Stimulated activated naive B cell treated with anti-CD40 and anti-IgM and Interleukin-4, amounts not matched to agents 10 μg/mL and 1 μg/mL and 100 μg/mL, for 72 hours (primary cell): ENCODE data around the gene SH2D1B.

Source experiments
- ATAC-seq, 2 donors: fragments of 150-1000 bp; cut with Tn5 transposase; replicated peaks; 2 replicates each; pipeline ENCODE4 v1.10.0; 2021; ENCODE audit warnings: moderate library complexity in 1 of 2
- DNase-seq: peaks from one replicate; pipeline ENCODE4 v3.0.0; 2021
- H3K27ac Mint-ChIP-seq: one replicate; pipeline ENCODE4 v1.8.0; 2022; ENCODE audit warnings: mild to moderate bottlenecking, mixed read lengths
- H3K27me3 Mint-ChIP-seq, 2 donors: one replicate each; pipeline ENCODE4 v1.8.0; 2022; ENCODE audit warnings: mixed read lengths in 2 of 2
- H3K36me3 Mint-ChIP-seq, 2 donors: one replicate each; pipeline ENCODE4 v1.8.0; 2022; ENCODE audit warnings: mixed read lengths in 2 of 2, mild to moderate bottlenecking in 1 of 2
- H3K4me1 Mint-ChIP-seq, 2 donors: one replicate each; pipeline ENCODE4 v1.8.0; 2022; ENCODE audit warnings: mixed read lengths in 2 of 2, mild to moderate bottlenecking in 1 of 2
- H3K4me3 Mint-ChIP-seq, 2 donors: one replicate each; pipeline ENCODE4 v1.8.0; 2022; ENCODE audit warnings: mild to moderate bottlenecking in 2 of 2, mixed read lengths in 2 of 2, moderate library complexity in 1 of 2
- H3K9me3 Mint-ChIP-seq, 2 donors: one replicate each; pipeline ENCODE4 v1.8.0; 2022; ENCODE audit warnings: mixed read lengths in 2 of 2, mild to moderate bottlenecking in 1 of 2

SH2D1B gene

DNA sequence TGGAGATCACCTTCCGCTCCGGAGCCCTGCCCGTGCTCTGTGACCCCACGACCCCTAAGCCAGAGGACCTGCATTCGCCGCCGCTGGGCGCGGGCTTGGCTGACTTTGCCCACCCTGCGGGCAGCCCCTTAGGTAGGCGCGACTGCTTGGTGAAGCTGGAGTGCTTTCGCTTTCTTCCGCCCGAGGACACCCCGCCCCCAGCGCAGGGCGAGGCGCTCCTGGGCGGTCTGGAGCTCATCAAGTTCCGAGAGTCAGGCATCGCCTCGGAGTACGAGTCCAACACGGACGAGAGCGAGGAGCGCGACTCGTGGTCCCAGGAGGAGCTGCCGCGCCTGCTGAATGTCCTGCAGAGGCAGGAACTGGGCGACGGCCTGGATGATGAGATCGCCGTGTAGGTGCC, 44.9 kb downstream of the SH2D1B start:
- no peaks in the 10 kb centered on the region for H3K36me3 Mint-ChIP-seq
- DNase-seq = no peak
- H3K4me1 Mint-ChIP-seq = peaks cover 0 to 2% of the 10 kb centered on the region in 2 donors
- peak overlapping the region; percentile 26 for H3K27ac Mint-ChIP-seq
- no peak for ATAC-seq
- H3K27me3 Mint-ChIP-seq = peaks cover 16 to 25% of the 10 kb centered on the region in 2 donors
- peak overlapping the region in 1 of 2 donors; percentile 31 for H3K4me3 Mint-ChIP-seq
- no peaks in the 10 kb centered on the region for H3K9me3 Mint-ChIP-seq

DNA sequence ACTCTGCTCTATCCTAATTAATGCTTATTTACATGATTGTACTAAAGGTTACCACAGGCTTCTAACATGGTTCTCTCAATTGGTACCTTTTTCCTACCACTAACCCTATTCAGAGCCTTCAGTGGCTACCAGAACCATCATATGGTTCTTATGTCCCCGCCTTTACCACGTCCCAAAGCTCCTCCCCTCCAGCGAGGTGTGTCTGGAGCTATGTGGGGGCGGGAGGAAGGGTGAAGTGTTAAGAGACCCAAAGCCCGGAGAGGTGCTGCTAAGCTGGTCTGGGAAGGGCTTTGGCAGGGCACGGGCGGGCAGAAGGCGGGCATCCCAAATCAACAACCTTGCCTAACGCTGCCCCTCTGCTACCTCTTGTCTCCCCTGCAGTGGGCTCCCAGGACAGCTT, 45.3 kb downstream of the SH2D1B start:
- H3K36me3 Mint-ChIP-seq = no peaks in the 10 kb centered on the region
- H3K4me1 Mint-ChIP-seq = peaks cover 3 to 6% of the 10 kb centered on the region in 2 donors
- DNase-seq = no peak
- no peak for ATAC-seq
- H3K27ac Mint-ChIP-seq = no peak overlapping the region
- H3K9me3 Mint-ChIP-seq = no peaks in the 10 kb centered on the region
- H3K27me3 Mint-ChIP-seq = peaks cover 16 to 25% of the 10 kb centered on the region in 2 donors
- peak overlapping the region in 1 of 2 donors; percentile 31 for H3K4me3 Mint-ChIP-seq

DNA sequence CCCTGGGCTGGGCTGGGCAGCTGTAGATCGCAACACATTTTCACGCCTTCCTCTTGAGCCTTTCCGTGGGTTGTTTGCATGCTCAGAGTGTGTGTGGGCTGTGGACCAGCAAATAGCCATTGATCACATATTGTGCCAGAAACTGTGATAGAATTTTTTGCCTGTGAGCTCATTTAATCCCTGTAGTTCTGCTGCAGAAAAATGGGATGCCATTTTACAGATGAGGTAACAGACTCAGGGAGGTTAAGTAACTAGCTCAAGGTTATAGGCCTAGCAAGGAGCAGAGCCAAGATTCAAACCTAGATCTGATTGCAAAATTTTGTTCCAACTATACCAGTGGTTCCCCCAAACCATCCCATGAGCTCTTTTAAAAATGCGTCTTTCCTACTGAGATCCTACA, 45.8 kb downstream of the SH2D1B start:
- Mint-ChIP-seq H3K36me3 (no peaks in the 10 kb centered on the region), H3K27me3 (peaks cover 16 to 25% of the 10 kb centered on the region in 2 donors), H3K4me3 (no peak overlapping the region), H3K4me1 (peaks cover 5 to 10% of the 10 kb centered on the region in 2 donors), H3K27ac (no peak overlapping the region), H3K9me3 (no peaks in the 10 kb centered on the region)
- ATAC-seq (no peak), DNase-seq (no peak)

DNA sequence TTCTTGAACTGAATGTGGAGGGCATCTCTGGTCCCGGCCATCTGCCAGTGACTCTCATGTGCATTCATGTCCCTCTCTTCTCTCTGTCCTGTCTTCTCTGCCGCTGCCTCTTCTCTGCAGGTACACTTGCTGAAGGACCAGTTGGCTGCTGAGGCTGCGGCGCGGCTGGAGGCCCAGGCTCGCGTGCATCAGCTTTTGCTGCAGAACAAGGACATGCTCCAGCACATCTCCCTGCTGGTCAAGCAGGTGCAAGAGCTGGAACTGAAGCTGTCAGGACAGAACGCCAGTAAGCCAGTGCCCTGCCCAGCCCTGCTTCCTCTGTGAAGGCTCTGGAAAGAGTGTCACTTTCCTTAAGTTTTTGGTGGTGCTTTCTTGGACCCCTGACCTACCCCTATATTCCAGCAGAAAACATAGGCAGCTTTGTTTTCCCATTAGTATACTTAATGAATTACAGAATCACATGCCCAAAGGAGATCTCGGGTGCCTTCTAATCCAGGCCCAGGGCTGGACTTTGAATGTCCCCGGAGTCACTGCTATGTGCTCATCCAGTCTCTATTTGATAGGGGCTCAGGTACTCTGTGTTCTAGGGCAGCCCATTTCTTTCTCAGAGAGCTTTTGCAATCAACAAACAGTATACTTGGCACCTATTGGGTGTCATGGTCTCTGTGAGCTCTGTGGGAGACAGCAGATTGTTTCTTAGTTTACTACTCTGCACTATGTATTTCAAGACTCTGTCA, 46.5 kb downstream of the SH2D1B start:
- no peak for DNase-seq
- H3K27ac Mint-ChIP-seq = no peak overlapping the region
- no peak overlapping the region for H3K4me3 Mint-ChIP-seq
- H3K9me3 Mint-ChIP-seq = no peaks in the 10 kb centered on the region
- ATAC-seq = no peak
- no peaks in the 10 kb centered on the region for H3K36me3 Mint-ChIP-seq
- H3K27me3 Mint-ChIP-seq = peaks cover 16 to 27% of the 10 kb centered on the region in 2 donors
- H3K4me1 Mint-ChIP-seq = peaks cover 5 to 10% of the 10 kb centered on the region in 2 donors

DNA sequence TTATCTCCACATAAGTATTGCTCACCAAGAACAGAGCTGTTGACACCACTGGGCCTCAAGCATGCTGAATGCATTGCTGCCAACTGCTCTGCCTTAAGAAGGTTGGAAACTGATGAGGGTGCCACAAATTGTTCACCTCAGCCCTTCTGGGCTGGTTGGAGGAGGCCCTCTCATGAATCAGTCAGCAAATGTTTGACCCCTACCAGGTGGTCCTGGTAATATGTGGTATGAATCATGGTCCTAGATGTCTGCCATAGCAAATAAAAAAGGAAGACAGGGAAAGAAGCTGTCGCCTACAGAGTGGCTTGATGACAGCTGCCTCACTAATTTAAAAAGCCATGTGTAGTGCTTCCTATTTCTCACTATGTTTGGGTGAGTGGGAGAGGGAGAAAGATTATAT, 47.4 kb downstream of the SH2D1B start:
- Mint-ChIP-seq H3K27me3 (peaks cover 16 to 32% of the 10 kb centered on the region in 2 donors), H3K27ac (no peak overlapping the region), H3K36me3 (no peaks in the 10 kb centered on the region), H3K4me1 (peaks cover 5 to 10% of the 10 kb centered on the region in 2 donors), H3K9me3 (no peaks in the 10 kb centered on the region), H3K4me3 (no peak overlapping the region)
- ATAC-seq (no peak), DNase-seq (no peak)

DNA sequence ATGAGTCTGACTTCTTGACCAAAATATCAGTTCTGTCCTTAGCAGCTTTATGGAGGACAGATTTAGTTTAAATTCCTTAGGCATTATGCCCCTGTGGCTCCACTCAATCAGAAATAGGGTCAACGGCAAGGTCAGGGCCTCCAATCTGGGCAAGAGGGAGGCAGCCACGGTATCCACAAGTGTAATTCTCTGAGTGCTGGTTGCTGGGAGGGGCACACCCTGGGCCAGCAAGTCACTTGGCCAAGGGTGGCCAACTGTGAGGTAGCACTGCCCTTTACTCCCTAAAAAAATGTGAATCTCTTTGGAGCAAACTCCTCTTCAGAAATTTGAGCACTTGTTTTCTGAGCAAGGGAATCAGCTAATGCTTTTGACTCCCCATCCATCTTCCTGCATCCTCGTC, 48.1 kb downstream of the SH2D1B start:
- Mint-ChIP-seq H3K4me1 (peaks cover 5 to 10% of the 10 kb centered on the region in 2 donors), H3K36me3 (no peaks in the 10 kb centered on the region), H3K4me3 (no peak overlapping the region), H3K27ac (no peak overlapping the region), H3K27me3 (peaks cover 16 to 32% of the 10 kb centered on the region in 2 donors), H3K9me3 (no peaks in the 10 kb centered on the region)
- DNase-seq = no peak
- no peak for ATAC-seq

DNA sequence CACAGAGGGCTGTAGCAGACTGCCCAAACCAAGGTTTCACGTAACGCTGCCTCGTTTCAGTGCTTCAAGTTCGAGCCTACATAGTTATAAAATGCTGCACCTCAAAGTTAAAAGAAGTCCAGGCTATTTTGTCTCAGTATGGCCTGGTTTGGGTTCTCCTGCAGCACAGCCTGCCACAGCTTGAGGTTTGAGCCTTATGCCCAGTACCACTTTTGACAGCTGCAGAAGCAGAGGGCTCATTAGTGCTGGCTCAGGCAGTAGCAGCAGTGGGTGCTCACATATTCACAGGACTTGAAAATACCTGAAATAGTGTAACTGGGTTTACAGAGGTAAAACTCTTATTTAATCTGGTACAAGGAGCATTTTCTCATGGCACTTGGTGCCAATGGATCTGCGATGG, 50.6 kb downstream of the SH2D1B start:
- Mint-ChIP-seq H3K4me3 (no peak overlapping the region), H3K9me3 (no peaks in the 10 kb centered on the region), H3K4me1 (peaks cover 5 to 10% of the 10 kb centered on the region in 2 donors), H3K27ac (no peak overlapping the region), H3K36me3 (no peaks in the 10 kb centered on the region), H3K27me3 (peaks cover 28 to 48% of the 10 kb centered on the region in 2 donors)
- ATAC-seq (peak; percentile 52 to 55), DNase-seq (no peak)

DNA sequence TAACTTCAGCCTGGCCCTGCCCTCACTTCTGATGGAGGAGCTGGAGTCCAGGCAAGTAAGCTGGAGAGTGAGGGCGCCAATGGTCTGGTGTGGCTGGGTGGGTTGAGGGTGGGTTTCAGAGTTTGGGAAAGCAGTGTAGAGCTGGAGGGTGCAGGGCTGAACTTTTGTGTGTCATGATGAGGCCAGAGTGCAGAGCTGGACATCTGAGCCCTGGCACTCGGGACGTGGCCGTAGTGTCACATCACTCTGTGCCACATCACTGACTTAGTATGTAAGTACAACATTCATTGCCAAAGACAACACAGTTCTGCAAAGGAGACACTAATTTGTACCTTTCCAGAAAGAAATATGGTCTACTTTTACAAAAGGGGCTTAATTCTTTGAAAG, 51.1 kb downstream of the SH2D1B start:
- ATAC-seq = no peak
- peaks cover 28 to 48% of the 10 kb centered on the region in 2 donors for H3K27me3 Mint-ChIP-seq
- H3K9me3 Mint-ChIP-seq = no peaks in the 10 kb centered on the region

DNA sequence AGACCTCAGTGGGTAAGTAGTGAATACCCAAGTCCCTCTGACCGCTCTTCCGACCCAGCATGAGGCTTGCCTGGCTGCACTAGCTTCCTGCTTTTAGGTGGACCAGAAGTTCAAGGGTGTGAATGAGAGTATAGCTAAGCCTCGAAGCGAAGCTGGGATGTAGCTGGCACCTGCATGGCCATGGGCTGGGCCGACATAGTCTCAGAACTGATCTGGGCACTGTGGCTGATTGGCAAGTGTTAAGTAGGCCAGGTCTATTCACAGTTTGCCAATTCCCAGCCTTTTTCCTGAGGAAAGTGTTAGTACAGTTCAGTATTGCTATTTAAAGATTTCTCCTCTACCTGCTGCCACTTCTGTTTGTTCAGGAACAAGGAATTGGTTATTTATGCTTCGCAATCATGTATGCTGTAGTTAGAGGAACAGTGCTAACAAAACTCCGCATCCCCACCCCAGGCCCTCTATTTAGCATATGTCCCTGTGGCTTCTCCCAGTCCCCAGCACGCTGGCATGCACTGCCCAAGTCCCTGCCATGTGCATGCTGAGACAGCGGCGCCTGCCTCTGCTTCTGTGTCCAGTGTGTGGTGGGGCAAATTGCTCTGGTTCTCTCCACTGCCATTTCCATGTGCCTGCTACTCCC, 51.6 kb downstream of the SH2D1B start:
- H3K27me3 Mint-ChIP-seq = peaks cover 31 to 47% of the 10 kb centered on the region in 2 donors
- no peak overlapping the region for H3K27ac Mint-ChIP-seq
- ATAC-seq = no peak
- no peak overlapping the region for H3K4me3 Mint-ChIP-seq
- no peaks in the 10 kb centered on the region for H3K9me3 Mint-ChIP-seq
- no peak for DNase-seq
- H3K4me1 Mint-ChIP-seq = peaks cover 5 to 10% of the 10 kb centered on the region in 2 donors
- H3K36me3 Mint-ChIP-seq = no peaks in the 10 kb centered on the region

More for the DNA sequence above, 51.1 kb downstream of the SH2D1B start:
- Mint-ChIP-seq H3K4me1 (peaks cover 5 to 10% of the 10 kb centered on the region in 2 donors), H3K27ac (no peak overlapping the region), H3K36me3 (no peaks in the 10 kb centered on the region), H3K4me3 (no peak overlapping the region)
- no peak for DNase-seq

DNA sequence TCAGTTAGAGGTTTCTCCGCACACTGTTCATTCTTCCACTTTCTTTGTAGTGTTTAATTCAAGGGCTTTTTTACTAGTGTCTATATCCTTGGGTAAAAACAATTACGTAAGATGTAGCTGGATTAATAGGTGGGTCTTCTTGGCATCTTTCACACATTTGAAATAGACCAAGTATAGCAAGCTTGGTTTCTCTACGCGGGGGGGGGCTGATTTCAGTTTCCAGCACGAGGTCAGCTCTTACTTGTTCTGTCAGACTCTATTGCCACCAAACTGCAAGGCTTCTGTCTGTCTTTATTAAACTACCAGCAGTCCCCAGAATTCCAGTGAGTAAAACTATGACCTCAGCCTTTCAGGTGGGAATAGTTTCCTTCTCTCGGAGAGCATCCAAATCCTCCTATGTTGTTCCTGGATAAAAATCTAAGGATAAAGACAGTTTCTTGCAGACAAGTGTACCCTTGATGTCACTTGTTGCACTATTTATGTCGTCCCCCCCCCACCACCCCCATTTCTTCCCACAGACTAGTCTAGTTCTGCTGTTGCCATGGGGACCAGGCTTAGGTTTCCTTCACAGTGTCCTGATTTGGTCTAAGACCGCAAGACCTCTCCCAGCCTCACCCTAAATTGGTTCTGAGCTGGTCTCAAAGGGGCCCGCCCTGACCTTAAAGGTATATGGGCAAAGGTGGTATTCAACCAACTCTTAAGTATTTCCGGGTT, 52.3 kb downstream of the SH2D1B start:
- Mint-ChIP-seq H3K27ac (no peak overlapping the region), H3K4me3 (no peak overlapping the region), H3K27me3 (peaks cover 32 to 41% of the 10 kb centered on the region in 2 donors), H3K36me3 (no peaks in the 10 kb centered on the region), H3K4me1 (peaks cover 5 to 10% of the 10 kb centered on the region in 2 donors), H3K9me3 (no peaks in the 10 kb centered on the region)
- DNase-seq (no peak), ATAC-seq (no peak)

DNA sequence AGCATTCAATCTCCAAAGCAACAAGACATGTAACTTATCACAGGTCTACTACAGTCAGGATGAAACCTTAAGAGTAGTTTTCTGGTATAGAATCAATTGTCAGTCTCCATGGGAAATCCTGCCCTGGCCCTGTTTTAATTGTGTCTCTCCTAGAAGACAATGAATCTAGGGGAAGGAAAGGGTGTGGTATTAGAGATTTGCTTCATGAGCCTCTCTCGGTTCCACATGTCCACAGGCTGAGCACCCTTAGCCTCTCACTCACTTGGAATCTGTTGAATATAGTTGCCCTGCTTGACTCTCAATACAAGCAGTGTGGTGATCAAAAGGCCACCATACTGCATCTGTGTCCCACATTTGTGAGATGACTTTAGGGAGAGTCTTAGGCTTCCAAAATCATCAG, 53.0 kb downstream of the SH2D1B start:
- Mint-ChIP-seq H3K4me1 (peaks cover 5 to 10% of the 10 kb centered on the region in 2 donors), H3K27me3 (peaks cover 27 to 37% of the 10 kb centered on the region in 2 donors), H3K27ac (no peak overlapping the region), H3K9me3 (no peaks in the 10 kb centered on the region), H3K36me3 (no peaks in the 10 kb centered on the region), H3K4me3 (no peak overlapping the region)
- ATAC-seq = no peak
- DNase-seq = no peak

DNA sequence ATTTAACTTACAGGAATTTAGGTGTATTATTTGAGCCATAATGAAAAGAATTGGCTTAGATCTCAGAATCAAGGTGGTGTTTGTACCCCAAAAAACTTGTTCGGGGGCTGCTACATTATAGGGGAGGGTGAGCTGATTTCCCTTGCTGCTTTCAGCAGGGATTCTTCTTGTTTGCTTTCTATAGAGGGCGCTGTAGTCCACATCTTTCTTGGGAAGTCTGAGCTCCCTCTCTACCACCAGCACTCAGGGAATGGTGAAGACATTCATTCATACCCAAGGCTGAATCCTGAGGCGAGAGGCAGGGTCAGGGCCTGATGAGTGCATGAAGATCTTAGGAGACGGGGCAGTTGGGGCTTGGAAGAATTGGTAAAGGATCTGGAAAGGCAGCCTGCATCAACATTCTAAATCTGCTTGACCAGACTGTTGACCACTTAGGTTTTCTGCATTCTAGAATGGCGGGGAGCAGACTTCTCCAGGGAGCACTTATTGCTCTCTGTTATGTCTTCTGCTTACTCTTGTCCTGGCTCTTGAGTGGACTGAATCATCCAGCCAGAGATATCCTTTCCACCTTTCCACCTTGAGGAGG, 54.2 kb downstream of the SH2D1B start:
- no peak for DNase-seq
- Mint-ChIP-seq H3K9me3 (no peaks in the 10 kb centered on the region), H3K36me3 (no peaks in the 10 kb centered on the region), H3K4me1 (peaks cover 5 to 10% of the 10 kb centered on the region in 2 donors), H3K27ac (no peak overlapping the region), H3K27me3 (peaks cover 18 to 26% of the 10 kb centered on the region in 2 donors), H3K4me3 (no peak overlapping the region)
- ATAC-seq = peak in 1 of 2 donors; percentile 26

DNA sequence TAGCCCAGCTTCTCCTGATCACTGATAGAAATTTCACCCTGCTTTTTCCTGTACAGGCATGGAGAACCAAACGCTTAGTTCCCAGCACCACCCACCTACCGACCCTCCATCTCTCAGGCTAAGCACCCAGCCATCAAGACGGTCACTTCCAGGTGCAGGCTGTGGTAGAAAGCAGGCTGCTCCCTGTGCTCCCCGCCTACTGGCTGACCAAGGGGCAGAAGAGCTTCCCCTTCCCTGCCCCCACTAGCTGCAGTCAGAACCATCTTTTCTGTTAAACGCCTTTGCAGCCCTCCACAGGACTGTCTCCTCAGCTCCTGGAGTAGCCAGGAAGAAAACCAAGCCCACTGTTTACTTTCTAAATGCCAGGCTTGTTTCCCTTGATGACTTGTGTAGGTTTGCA, 58.2 kb downstream of the SH2D1B start:
- no peak for DNase-seq
- Mint-ChIP-seq H3K27me3 (peaks cover 16 to 20% of the 10 kb centered on the region in 2 donors), H3K4me1 (no peaks in the 10 kb centered on the region), H3K27ac (no peak overlapping the region), H3K4me3 (no peak overlapping the region), H3K36me3 (no peaks in the 10 kb centered on the region), H3K9me3 (no peaks in the 10 kb centered on the region)
- no peak for ATAC-seq

DNA sequence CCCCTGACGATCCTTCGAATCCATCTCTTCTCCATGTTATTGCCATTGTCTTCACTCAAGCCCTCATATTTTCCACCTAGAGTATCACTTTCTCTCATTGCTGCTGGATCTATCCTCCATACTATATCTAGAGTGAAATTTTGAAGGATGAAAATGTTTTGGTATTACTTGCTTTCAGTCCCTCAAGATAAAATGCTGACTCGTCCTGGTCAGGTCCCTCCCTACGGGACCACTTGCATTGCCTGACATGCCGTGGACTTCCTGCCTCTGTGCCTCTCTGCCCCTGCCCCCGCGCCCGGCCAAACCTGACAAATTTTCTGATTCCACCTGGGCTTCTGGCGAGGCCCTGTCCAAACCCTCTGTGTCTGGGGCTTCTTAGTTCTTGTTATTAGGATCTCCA, 58.9 kb downstream of the SH2D1B start:
- Mint-ChIP-seq H3K27ac (no peak overlapping the region), H3K4me3 (no peak overlapping the region), H3K27me3 (peaks cover 16 to 20% of the 10 kb centered on the region in 2 donors), H3K4me1 (no peaks in the 10 kb centered on the region), H3K36me3 (no peaks in the 10 kb centered on the region), H3K9me3 (no peaks in the 10 kb centered on the region)
- no peak for ATAC-seq
- DNase-seq = no peak
